NT2/D1 (cell line): ENCODE results near the gene RNF215.

Experiments used
- DNase-seq: peaks from one replicate; pipeline ENCODE4 v3.0.0-alpha.2; 2011; ENCODE audit warnings: low read depth, low spot score
- H3K27me3 ChIP-seq: 2 replicates; pipeline ENCODE4 v1.6.0; 2011; ENCODE audit warnings: mild to moderate bottlenecking; ENCODE audit not compliant: insufficient read length, insufficient read depth
- H3K36me3 ChIP-seq: 2 replicates; pipeline ENCODE4 v1.6.1; 2011; ENCODE audit warnings: mild to moderate bottlenecking, low read length, mixed read lengths; ENCODE audit not compliant: insufficient read depth, insufficient read length
- H3K4me1 ChIP-seq: 2 replicates; pipeline ENCODE4 v1.5.1; 2011; ENCODE audit not compliant: insufficient read depth, insufficient read length
- H3K4me3 ChIP-seq: 2 replicates; pipeline ENCODE4 v1.5.1; 2011; ENCODE audit warnings: low read depth; ENCODE audit not compliant: insufficient read length
- H3K9ac ChIP-seq: 2 replicates; pipeline ENCODE4 v1.6.0; 2011; ENCODE audit warnings: low read depth; ENCODE audit not compliant: insufficient read length
- H3K9me3 ChIP-seq: 2 replicates; pipeline ENCODE4 v1.5.1; 2011; ENCODE audit warnings: mild to moderate bottlenecking, low read length; ENCODE audit not compliant: insufficient read depth
- SUZ12 ChIP-seq: IDR thresholded peaks from 2 replicates; pipeline ENCODE4 v1.6.1; 2011; ENCODE audit not compliant: insufficient read length, insufficient read depth; ENCODE audit errors: extremely low read depth
- YY1 ChIP-seq: IDR thresholded peaks from 2 replicates; pipeline ENCODE4 v1.6.1; 2011; ENCODE audit not compliant: insufficient read length, insufficient read depth
- ZNF274 ChIP-seq: IDR thresholded peaks from 2 replicates; pipeline ENCODE4 v1.6.1; 2011; ENCODE audit warnings: mild to moderate bottlenecking, low read depth, low read length

RNF215 gene

DNA sequence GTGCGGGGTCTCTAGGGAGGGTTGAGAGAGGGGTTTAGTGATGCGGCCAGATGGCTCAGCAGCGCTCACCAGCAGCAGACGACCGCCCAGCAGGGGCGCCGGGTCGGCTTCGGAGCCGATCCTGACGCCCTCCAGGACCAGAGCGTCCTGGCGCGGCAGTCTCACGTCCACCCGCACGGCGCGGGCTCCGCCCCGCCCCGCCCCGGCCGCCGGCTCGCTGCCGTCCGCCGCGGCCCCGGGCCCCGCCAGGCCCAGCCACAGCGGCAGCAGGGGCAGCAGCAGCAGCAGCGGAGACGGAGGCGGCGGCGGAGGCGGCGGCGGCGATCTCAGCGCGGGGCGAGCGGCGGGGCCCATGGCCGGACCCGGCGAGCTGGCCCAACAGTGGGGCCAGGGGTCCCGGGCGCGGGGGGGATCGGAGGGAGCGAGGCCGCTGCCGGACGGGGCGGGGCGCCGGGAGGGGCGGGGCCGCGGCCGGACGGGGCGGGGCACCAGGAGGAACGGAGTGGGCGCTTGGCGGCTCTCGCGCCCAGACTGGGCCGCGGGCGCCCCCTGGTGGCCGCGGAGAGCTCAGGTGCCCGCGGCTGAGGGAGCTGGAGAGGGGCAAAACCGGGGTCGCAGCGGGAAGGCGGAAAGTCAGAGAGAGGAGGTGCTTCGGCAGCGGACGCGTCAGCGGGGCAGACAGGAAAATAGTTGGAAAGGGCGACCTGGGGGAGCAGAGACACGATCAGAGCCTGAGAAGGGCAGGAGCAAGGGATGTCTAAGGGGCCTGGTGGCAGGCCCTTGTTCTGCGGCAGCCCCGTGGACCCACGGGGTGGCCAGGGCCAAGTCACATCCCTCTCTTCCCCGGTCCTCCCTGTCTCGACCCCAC is at the start of gene RNF215:
Gene RNF215 (minus strand): TSS at position 452 of the 868 bp plus-strand sequence. CDS start 98 bp downstream, at position 354.
- Histone ChIP-seq H3K4me1 (peaks cover 14% of the 10 kb centered on the region), H3K4me3 (peak within 1 kb of the TSS; percentile 50), H3K9me3 (no peaks in the 10 kb centered on the region), H3K9ac (peak within 1 kb of the TSS; percentile 72), H3K36me3 (peaks cover 17% of the 10 kb centered on the region), H3K27me3 (no peaks in the 10 kb centered on the region)
- DNase-seq, result peak; percentile 72
- TF ChIP-seq YY1 (no peak), SUZ12 (no peak), ZNF274 (no peak)

DNA sequence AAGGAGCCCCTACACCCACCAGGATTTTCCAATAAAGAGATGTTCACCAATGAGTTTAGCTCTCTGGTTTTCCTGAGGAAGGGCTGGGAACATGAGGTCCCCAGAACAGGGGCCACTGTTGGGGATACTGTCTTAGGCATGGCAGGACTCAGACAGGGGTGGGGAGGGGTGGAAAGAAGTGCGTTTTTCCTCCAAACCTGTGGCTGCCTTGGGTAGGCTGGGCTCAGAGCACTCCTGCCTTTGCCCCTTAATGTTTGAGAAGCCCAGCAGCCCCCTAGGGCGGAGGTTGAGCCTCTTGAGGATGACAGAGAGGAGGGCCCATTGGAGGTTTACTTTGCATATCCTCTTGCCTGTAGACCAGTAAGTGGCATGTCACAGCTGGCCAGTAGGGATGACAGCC is 49.0 kb upstream of the RNF215 start:
- peaks cover 2% of the 10 kb centered on the region for H3K4me1 ChIP-seq
- H3K36me3 ChIP-seq, result no peaks in the 10 kb centered on the region
- peaks cover 13% of the 10 kb centered on the region; the same call in 1 of the 2 replicates for H3K9me3 ChIP-seq
- no peaks in the 10 kb centered on the region for H3K27me3 ChIP-seq
- TF ChIP-seq ZNF274, result no peak
- no peak for TF ChIP-seq YY1
- TF ChIP-seq SUZ12, result no peak
- no peak overlapping the region for H3K4me3 ChIP-seq
- H3K9ac ChIP-seq, result no peak overlapping the region
- DNase-seq, result no peak

DNA sequence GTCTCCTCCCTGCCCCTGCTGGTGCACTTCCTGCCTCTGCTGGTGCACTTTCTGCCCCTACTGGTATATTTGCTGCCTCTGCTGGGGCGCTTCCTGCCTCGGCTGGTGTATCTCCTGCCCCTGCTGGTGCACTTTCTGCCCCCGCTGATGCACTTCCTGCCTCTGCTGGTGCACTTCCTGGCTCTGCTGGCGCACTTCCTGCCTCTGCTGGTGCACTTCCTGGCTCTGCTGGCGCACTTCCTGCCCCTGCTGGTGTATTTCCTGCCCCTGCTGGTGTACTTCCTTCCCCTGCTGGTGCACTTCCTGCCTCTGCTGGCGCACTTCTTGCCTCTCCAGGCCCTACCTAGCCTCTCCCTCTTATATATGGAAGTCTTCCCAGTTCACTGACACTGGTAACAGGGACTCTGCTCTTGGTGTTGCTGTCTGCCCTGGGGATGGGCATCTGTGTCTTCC is 48.5 kb upstream of the RNF215 start:
- peaks cover 13% of the 10 kb centered on the region; the same call in 1 of the 2 replicates for H3K9me3 ChIP-seq
- no peak for TF ChIP-seq SUZ12
- TF ChIP-seq YY1, result no peak
- TF ChIP-seq ZNF274, result no peak
- H3K36me3 ChIP-seq, result no peaks in the 10 kb centered on the region
- H3K27me3 ChIP-seq, result no peaks in the 10 kb centered on the region
- H3K9ac ChIP-seq, result no peak overlapping the region
- peaks cover 2% of the 10 kb centered on the region for H3K4me1 ChIP-seq
- DNase-seq, result no peak
- no peak overlapping the region for H3K4me3 ChIP-seq

DNA sequence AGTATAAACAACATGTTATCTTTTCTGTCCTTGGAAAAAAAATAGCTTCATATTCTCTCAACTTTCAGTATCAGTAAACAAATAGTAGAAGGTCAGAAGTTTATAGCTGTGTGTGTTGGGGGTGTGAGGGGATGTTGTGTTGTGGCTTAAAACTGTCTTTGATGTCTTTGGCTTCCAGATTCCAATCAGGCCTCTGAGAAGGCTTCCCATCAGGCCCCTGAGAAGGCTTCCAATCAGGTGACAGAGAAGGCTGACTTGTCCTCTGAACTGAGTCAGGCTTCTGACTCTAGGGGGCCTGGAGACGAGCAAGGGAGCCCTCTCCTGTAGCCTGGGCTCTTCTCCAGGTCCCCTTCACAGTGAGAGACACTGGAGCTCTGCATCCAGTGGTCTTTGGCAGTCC is 47.6 kb upstream of the RNF215 start:
- peaks cover 3% of the 10 kb centered on the region for H3K4me1 ChIP-seq
- no peak overlapping the region for H3K4me3 ChIP-seq
- peaks cover 13% of the 10 kb centered on the region; the same call in 1 of the 2 replicates for H3K9me3 ChIP-seq
- H3K9ac ChIP-seq, result no peak overlapping the region
- TF ChIP-seq ZNF274 (no peak), YY1 (no peak), SUZ12 (no peak)
- no peaks in the 10 kb centered on the region for H3K36me3 ChIP-seq
- no peak for DNase-seq
- no peaks in the 10 kb centered on the region for H3K27me3 ChIP-seq

DNA sequence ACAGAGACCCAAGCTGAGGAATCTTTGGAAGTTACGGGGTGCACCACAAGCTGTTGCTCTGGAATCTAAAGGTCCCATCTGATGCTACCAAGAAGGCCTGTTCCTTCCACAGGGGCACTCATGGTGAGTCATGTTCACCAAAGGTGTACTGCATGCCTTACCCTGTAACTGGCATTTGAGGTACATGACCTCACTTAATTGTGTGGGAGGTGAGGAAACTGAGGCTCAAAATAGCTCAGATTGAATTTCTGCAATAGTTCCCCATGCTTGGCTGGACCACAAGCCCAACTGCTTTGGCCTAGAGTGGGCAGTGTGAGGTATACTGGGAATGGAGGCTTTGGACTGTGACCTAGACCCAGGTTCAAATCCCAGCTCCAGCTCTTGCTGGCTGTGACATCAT is 46.6 kb upstream of the RNF215 start:
- Histone ChIP-seq H3K9ac (no peak overlapping the region), H3K36me3 (peaks cover 7% of the 10 kb centered on the region), H3K9me3 (peaks cover 13% of the 10 kb centered on the region; the same call in 1 of the 2 replicates), H3K4me3 (no peak overlapping the region), H3K4me1 (peaks cover 3% of the 10 kb centered on the region), H3K27me3 (no peaks in the 10 kb centered on the region)
- no peak for DNase-seq
- TF ChIP-seq YY1 (no peak), ZNF274 (no peak), SUZ12 (no peak)

DNA sequence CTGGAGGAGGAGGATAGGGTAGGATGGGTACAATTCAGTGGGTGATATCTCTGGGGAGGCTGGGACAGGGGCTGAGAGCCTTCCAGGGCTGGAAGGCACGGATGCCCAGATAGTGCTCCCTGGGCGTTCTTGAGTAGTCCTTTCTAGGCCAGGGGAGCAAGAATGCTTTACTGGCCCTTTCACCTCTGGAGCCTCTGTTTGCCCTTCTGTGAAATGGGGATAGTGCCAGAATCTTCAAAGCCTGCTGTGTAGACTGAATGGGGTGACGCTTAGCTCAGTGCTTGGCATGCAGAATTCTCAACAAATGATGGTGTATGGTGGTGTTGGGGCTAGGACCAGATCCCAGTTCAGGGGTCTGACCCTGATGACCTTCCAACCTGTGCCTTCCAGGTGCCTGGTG is 46.0 kb upstream of the RNF215 start:
- TF ChIP-seq SUZ12 (no peak), ZNF274 (no peak), YY1 (no peak)
- peaks cover 3% of the 10 kb centered on the region for H3K4me1 ChIP-seq
- H3K9me3 ChIP-seq, result peaks cover 12% of the 10 kb centered on the region; the same call in 1 of the 2 replicates
- no peaks in the 10 kb centered on the region for H3K27me3 ChIP-seq
- DNase-seq, result no peak
- H3K36me3 ChIP-seq, result peaks cover 12% of the 10 kb centered on the region
- H3K9ac ChIP-seq, result no peak overlapping the region
- no peak overlapping the region for H3K4me3 ChIP-seq

DNA sequence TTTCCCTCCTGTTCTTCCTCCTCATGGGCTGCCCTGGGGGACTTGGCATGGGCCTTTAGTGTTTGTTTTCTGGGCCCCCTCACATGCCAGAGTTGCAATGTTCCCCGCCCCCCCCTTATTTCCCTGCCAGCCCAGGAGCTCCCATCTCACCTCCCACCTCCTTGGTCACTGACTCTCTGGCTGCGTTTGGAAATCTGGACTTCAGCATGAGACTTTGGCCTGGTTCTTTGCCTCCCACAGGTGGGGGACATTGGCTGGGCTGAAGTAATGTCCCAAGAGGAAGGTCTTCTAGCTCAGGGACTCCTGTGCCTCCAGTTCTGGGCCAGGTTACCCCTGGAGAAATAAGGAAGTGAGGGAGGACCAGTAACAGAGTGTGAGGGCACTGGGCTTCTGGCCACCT is 45.3 kb upstream of the RNF215 start:
- Histone ChIP-seq H3K9ac (no peak overlapping the region), H3K4me3 (no peak overlapping the region), H3K36me3 (peaks cover 19% of the 10 kb centered on the region), H3K27me3 (no peaks in the 10 kb centered on the region), H3K9me3 (peaks cover 5% of the 10 kb centered on the region; the same call in 1 of the 2 replicates), H3K4me1 (peaks cover 3% of the 10 kb centered on the region)
- no peak for TF ChIP-seq ZNF274
- no peak for TF ChIP-seq YY1
- TF ChIP-seq SUZ12, result no peak
- DNase-seq, result no peak
